CD4-positive, alpha-beta T cell treated with Interferon alpha-2 for 1 hour (primary cell): ENCODE data around the gene IGHMBP2.
A peak's percentile ranks its signal among the peaks of the same experiment; 100 is the strongest.

Experiments used
- DNase-seq, 2 donors: peaks; one replicate each; pipeline ENCODE4 v3.0.0-alpha.2; 2020 to 2022

The IGHMBP2 gene

DNA sequence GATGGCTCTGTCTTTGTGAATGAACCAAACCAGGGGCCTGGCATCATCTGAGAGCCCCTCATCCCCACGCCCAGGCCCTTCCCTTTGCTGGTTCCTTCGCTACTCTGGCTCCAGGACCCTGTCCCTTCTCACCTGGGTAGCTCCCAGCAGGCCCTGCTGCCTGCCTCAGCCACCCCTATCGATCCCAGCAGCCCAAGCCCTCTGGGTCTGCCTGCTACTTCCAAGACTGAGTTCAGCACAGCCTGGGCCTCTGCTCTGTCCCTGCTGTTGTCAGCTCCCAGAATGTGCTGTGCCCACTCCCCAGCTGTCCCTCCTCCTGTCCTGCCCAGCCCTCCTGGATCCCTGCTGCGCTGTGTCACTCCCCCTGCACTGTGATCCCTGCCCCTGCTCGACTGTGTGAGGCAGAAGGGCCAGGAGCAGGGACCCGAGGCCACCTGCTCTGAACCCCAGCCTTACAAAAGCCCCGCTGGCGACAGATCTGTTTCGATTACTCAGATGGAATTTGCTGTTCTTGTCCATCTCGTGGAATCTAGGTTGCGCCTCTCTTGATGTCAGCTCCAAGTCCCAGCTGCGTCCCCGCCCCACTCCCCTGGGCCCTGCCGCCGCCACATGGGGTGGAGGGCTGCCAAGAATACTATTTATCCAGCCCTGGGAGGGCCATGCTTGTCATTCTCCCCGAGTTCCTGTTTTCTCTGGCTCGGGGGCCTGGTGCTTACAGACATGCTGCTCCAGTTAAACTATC is 13.0 kb upstream of the IGHMBP2 start:
- DNase-seq = no peak

DNA sequence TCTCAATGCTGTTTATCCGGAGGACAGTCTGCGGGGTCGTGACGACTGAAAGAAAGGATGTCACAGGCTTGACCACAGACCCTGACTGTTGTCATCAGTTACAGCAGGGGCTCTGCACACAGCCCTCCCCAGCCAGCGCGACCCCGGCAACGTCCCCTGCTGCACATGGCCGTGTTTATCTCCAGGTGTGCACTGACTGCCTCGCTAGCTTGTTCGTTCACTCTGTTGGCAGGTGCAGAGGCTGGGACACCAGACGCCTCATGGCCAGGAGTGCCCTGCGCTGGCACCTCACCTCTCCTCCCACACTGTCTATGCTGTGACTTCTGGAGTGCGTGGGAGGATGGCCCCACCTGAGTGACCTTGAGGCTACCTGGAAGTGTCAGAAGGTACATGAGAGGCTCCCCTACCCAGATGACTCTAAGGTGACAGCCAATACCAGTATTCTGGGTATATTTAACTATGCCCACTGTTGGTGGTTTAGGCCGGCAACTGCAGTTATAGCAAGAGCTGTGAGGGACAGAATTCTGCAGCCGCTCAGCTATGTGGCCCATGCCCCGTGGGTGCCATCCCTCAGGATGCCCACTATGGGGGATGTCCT is 12.2 kb upstream of the IGHMBP2 start:
- DNase-seq = no peak

DNA sequence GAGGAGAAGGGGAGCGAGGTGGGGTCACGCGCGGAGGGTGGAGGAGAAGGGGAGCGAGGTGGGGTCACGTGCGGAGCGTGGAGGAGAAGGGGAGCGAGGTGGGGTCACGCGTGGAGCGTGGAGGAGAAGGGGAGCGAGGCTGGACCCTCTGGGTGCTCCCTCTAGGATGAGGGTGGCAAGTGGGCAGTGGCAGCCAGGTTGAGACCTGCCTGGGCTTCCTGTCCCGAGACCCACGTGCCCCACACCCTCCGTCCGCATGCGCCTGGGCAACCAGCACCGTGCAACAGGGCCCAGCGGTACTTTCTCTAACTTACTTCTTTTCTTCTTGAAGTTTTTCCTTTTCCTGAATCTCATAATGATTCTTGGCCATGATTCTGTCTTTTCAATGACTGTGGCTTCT is 11.1 kb upstream of the IGHMBP2 start:
- no peak for DNase-seq

DNA sequence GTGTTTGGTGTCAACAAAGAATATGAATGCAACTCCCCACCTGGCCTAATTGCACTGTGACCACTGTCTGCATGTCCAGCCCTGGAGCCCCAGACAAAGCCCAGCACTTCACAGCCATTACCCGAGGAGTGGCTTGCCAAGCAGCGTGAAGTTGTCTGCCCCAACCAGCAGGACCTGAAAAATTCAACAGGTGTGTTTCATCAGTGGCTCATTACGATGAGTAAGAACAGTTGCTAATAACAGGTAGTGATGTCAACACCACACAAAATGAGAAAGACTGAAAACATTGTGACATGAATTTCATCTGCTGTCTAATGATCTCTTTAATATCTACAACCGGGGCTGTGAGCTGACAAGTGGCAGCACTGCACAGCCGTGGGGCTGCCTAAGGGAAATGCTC is 10.4 kb upstream of the IGHMBP2 start:
- no peak for DNase-seq

DNA sequence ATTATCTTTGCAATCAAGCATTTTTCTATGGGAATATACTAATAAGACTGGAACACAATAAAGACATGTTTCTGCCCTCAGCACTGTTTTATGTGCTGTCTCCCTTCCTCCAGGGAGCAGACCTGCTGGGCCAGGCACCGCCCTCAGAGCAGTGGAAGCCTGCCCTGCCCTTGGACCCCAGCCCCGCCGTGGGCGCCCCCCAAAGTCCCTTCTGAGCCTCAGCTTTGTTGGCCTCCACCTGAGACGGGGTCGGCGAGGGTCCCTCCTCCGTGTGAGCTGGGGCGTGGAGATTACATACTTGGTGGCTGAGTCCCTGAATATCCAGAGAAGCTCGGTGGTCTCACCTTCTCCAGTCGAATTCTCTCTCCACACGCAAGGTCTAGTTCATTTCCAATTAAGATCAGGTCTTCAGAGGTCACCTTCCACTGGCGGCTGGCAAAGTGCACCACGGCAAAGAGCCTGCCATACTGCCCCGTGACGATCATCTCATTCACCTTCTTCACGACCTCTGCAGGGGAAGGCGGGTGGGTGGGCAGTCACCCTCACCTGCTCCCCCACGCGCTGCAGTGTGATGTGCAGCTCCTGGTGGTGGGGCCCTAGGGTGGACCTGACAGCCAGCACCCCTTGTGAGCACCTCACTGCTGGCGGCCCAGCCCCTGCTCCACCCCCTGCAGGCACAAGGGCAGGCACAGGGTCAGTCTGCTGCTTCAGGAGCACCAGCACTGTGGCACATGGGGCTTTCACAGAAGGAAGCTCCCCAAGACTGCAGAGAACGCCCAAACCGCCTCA is 7.3 kb upstream of the IGHMBP2 start:
- no peak for DNase-seq

DNA sequence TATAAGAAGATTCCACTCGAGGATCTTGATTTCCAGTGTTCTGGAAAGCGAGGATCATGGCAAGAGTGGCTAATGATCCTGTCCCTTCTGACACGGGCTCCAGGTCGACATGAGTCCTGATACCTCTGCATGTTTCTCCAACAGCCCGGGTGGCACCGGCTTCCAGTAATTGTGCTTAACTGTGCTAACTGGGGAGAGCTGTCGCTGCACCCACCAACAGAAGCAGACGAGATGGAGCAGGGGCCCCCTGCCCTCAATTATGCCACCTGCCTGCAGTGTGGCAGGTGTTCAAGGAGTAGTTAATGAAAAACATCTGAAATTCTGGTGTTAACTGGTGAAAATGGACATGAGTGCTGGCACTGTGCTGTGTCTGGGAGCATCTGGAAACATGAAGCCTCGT is 6.2 kb upstream of the IGHMBP2 start:
- DNase-seq = no peak

DNA sequence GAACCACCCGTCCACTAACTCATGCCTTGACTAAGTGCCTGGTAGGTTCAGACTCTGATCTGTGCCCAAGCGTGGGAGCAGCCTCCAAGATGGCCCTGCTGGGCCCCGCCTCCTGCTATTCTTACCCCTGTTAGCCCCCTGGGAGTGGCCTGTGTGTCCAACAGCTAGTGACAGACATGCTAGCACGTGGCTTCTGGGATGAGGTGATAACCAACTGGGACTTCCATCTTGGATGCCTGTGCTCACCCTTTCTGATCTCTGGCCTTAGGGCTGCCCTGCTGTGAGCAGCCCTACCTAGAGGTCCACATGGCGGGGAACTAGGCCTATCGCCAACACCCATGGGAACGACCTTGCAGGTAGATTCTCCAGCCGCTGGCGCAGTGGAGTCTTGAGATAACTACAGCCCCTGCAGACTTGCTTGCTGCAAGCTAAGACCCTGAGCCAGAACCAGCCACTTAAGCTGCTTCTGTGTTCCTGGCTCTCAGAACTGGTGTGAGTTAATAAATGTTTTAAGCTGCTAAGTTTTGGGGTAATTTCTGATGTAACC is 2.8 kb upstream of the IGHMBP2 start:
- DNase-seq = no peak

DNA sequence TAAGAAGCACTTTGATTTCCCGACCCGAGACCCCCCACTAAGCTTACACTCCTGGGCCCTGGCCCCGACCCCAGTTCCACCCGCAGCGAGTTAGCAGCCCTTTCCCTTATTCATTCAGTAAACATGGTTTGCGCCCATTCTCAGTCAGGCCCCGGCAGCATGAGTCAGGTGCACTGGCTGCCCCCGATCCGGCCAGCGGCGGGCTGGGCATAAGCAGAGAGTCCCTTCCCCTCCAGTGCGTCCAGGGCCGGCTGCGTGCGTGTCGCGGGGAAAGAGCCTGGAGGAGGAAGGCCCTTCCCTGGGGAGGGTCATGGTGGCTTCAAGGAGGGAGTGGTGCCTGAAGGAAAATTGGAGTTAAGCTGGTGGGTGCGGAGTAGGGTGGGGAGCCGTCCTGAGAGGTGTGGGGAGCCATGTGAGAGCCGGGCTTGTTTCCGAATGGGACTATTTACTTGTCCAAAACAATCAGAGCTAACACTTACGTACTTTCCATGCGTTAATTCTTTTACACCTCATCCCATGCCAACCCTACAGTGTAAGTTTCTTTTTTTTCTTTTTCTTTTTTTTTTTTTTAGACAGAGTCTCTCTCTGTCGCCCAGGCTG is 657 bp downstream of the IGHMBP2 start:
- peak in 1 of 2 donors; percentile 24 for DNase-seq

DNA sequence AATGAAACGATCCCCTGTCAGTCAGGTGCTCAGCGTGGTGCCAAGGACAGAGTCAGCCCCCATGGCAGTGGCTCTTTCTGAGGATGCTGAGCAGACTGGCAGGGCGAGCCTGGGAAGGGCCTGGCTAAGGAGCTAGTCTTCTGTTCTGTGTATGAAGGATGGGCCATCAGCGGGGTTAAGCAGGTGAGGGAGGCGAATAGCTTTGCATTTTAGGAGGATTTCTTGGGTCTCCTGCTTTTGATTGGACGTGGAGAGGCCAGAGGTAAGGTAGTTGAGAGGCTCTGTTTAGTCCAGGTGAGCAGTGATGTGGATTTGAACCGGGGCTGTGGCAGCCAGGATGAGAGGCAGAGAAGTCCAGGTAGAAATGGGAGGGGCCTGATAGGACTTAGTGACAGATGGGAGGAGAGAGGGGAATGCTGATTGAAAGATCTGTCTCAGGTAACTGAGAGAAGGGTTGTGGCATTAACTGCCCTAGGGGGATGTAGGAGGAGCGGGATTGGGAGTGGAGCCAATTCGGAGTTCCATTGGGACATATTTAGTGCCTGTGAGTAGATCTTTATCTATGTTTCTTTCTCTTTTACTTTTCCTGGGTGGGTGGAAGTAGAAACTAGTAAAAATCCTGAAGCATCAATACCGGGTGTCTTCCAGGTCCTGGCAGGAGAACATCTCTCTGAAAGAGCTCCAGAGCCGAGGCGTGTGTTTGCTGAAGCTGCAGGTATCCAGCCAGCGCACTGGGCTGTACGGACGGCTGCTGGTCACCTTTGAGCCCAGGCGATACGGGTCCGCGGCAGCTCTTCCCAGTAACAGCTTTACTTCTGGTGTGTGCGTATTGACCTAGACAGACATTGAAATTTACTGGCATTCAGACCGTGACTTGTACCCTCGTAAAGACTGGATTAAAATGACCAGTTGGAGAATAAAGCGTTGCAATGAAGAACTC is 2.0 kb downstream of the IGHMBP2 start:
- no peak for DNase-seq

DNA sequence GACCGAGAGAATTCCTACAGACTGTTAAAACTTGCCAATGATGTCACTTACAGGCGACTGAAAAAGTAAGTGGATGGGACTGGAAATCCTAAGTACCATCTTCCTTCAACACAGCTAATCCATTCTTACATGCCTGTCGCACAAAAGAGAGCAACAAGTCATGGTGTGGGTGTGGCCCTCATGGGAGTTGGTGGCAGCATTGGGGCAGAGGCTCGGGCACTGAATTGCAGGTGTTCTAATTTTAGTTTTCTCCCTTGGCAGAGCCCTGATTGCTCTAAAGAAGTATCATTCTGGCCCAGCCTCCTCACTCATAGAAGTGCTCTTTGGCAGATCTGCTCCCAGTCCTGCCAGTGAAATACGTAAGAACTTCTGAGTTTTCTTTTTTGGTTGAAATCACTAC is 4.6 kb downstream of the IGHMBP2 start:
- DNase-seq = no peak

DNA sequence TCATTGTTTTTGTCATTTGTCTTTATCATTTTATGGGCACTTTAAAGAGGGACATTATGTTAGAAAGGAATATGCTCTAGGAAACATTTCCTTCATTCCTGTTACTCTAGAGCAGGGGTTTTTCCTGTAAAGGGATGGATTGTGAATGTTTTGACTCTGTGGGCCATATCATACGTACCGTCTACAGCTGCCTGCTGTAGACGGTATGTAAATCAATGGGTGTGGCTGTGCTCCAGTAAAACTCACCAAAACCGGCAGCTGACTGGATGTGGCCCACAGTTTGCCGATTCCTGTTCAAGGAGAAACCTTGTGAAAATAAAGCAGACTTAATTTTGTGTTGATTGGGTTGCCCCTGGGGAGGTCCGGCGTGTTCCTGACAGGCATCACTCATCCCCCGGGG is 7.3 kb downstream of the IGHMBP2 start:
- DNase-seq = no peak

DNA sequence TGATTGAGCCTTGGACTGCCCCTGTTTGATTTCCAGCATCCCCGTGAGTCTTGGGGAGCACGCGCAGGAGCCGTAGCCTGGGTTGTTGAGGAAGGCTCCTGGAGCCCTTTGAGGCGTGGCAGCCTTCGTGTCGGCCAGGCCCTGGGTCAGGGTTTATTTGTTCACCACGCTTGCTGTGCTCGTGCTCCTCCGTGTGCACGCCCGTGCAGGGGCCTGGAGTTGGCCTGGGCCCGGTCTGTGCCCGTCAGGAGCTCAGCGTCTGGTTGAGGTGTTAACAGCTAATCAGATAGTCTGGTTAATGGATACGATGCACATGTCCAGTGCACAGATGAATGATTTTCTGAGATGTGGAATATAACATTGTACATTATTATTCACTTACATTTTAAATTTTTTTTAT is 8.0 kb downstream of the IGHMBP2 start:
- DNase-seq = no peak

DNA sequence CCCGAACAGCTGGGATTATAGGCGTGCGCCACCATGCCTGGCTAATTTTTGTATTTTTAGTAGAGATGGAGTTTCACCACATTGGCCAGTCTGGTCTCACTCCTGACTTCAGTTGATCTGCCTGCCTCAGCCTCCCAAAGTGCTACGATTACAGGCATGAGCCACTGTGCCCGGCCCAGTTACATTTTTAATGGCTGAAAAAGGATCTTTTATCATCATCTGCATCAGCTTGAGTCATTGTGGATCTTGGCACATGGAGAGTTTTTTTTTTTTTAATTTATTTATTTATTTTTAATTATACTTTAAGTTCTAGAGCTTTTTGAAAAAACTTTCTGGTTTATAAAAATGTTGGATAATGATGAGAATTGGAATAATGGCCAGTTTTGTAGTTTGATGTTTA is 8.6 kb downstream of the IGHMBP2 start:
- no peak for DNase-seq

DNA sequence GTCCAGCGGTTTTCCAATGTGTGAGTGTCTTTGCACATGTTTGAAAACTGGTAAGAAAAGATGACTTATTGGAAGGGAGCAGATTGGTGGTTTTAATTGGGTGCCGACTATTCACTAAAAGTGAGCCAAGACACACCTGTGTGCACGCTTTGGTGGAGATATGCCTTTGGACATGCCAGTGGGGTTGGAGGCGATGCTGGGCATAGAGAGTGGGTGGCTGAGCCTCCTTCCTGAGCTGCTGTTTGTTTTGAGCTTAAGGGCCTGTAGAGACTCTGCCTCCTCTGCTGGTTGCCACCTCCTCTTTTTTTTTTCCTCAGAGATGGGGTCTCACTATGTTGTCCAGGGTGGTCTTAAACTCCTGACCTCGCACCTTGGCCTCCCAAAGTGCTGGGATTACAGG is 9.5 kb downstream of the IGHMBP2 start:
- no peak for DNase-seq

DNA sequence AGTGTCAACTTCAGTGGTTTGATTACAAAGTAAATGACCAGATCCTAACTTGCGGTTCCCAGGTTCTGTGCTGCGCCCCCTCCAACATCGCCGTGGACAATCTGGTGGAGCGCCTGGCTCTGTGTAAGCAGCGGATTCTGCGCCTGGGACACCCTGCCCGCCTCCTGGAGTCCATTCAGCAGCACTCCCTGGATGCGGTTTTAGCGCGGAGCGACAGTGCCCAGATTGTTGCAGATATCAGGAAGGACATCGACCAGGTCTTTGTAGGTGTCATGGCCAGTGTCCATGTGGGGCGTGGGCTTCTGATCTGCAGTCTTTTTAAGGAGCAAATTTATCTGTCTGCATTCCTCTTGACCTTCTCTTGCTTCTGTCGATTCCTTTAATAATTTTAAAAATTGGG is 11.1 kb downstream of the IGHMBP2 start:
- no peak for DNase-seq

DNA sequence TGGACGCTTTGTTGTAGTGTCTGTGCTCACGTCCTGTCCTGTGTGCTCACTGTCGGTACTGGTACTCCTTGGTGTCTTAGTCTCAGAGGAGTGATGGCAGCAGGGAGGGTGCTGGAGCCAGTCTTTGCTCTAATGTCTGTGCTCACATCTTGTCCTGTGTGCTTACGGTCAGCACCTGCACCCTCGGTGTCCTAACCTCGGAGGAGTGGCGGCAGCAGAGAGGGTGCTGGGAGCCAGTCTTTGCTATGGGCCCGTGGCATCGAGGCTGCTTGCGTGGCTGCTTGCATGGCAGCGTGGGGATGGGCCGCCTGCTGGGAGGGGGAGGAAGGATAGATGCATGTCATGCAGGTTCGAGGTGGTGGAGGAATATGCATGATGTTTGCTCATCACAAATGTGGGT is 12.7 kb downstream of the IGHMBP2 start:
- DNase-seq = no peak

DNA sequence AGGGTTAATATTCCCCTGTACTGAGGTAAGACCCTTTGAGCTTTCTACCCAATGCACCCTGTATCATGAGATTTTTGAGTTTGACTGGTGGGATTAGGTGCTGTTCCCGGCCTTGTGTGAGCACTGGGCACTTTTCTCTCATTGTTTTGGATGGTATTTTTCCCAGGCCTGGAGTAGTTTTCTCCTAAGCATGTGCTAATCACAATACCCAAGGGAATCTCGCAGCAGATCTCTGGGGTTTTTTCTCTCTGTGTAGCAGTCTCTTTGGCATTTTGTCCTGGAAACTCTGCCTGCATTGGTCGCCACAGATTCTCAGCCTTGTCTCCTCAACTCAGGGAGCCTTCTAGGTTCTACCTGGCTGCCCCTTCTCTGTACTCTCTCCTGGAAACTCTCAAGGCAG is 19.9 kb downstream of the IGHMBP2 start:
- no peak for DNase-seq

DNA sequence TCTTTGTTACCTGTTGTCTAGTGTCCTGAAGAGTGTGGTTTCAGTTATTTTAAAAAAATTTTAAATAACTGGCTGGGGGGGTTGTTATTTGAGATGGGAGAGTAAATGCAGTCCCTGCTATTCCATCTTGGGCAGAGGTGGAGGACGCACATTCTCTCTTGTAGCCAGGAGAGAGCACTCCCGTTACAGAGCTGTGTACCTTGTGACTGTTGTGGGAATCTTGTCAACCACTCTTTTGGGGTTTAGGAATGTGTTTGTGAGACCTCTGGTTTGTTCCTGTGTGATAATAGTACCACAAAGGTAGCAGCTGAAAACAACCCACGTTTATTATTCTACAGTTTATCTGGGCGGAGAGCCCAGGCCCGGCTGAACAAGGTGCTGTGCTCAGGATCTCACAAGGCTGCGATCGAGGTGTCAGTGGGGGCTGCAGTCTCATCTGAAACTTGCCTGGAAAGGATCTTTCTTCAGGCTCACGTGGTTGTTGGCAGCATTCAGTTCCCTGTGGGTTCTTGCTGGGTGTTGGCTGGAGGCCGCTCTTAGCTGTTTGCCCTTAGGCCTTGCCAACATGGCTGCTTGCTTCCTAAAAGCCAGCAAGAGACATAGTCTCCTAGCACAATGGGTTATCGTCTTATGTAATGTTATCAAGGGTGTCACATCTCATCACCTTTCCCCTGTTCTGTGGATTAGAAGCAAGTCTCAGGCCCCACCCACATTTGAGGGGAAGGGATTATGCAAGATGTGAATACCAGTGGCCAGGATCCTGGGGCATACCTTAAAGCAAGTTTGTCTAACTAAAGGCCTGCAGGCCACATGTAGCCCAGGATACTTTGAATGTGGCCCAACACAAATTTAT is 20.6 kb downstream of the IGHMBP2 start:
- DNase-seq = no peak

DNA sequence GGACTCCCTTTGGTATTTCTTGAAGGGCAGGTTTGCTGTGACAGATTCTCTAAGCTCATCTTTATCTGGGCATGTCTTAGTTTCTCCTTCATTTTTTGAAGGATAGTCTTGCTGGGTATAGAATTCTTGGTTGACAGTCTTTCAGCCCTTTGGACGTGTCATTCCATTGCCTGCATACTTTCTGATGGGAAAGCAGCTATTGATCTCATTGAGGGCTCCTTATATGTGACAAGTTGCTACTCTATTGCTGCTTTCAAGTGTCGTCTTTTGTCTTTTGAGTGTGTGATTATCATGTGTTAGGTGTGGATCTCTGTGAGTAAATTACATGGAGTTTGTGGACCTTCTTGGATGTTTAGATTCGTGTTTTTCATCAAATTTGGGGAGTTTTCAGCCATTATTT is 21.9 kb downstream of the IGHMBP2 start:
- DNase-seq = no peak

DNA sequence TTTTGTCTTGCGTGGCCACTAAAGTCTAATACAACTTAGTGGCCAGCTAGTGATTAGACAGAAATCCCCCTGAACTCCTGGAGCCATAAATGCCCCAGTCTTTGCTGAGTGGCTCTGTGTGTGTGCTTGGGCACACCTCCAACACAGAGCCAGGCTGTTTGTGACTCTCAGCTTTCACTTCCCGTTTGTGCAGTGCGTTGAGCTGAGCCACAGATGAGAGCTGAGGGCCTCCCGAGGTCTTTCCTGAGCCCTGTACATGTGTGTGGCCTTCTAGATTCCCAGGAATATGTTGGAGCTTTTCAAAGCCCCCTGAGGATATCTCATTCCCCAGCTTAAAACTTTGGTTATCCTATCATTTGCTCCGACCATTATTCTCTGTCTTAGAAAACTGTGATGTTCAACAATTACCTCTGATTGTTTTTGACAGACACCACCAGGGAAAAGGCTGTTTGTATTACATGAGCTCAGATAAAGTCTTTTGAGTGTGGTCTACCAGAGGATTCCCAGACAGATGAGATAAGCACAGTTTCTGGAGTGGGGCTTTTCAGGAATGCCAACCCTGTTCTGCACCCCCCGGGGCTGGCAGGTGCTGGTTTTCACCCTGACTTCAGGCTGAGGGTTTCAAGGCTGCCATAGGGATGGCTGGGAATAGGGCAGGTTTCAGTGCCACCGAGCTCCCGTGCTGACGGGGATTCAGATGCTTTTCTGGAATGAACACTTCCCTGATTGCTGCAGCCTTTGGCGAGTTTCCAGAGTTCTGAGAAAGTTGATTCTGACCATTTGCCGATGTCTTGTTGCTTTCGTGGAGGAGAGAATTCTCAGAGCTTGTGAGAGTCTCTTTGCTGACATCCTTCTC is 23.8 kb downstream of the IGHMBP2 start:
- DNase-seq = peak; percentile 4 to 49
